ENCODE data around the gene IPO9.

GRCh38 chr1:201840055-201840454 is 11.1 kb downstream of the IPO9 start:
- TF ChIP-seq CTCF (conservative IDR thresholded peaks at IDR 0.05; ENCODE audit: low read depth, low read length), result no peak
- no peak for TF ChIP-seq EZH2 (IDR thresholded peaks at IDR 0.05; ENCODE audit: borderline replicate concordance, low read depth, low read length, poor library complexity, severe bottlenecking)

Measured in A673 (cell line).